HG02798 (cell line): Measurements from ENCODE around the gene CDK19.
A peak's percentile ranks its signal among the peaks of the same experiment; 100 is the strongest.
"Not testable (repeated sequence)": the region's sequence is repeated elsewhere in the genome, so short reads cannot be mapped to it uniquely, and the experiment has no call there.

Experiments used
- ATAC-seq: cut with Tn5 transposase; IDR thresholded peaks from one replicate; pipeline ENCODE4 v1.9.1; 2021; ENCODE audit warnings: mild to moderate bottlenecking; ENCODE audit not compliant: unreplicated experiment, poor library complexity

Gene CDK19

DNA sequence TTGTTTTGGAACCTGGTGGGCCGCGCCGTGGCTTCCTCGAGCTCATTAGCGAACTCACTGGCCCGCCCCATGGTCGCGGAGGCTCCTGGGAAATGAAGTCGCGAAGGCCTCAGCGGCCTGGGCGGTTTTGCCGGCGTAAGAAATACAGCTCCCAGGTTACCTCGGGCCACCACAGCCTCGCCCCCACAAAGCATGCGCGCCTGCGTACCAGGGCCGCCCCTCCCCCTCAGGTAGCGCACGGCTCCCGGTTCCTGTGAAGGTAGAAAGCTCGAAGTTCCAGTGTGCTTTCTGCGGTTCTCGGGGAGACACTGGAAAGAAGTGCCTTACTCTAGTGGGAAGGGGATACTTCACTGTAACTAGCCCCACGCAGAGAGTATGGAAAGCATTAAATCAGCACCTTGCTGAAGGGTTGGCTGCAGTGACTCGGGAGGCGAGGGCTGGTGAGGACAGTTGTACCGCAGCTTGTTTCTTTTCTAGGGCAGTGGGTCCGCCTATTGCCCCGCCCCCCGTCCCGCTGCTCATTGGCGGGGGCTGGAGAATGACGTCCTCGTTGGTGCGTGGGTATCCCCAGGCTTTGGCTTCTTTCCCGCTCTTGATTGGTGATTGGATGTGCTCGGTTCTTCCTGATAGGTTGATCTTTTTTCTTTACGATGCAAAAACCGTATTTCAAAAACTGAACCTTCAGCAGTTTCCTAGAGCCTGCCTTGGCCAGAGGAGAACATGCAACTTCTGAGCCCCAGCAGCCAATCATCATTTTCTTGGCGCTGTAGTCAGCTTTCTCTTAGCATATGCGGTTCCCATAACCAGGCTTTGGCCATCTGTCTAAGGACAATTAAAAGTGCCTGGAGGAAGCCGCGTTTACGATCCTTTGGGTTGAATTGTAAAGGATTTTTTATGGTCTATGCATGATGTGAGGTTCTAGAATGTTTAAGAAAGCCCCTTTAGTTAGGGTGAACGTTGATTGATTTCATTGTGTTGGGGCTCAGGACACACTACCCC lies at the start of gene CDK19:
TSS of gene CDK19 (minus strand) at position 59 of the 999 bp plus-strand sequence. CDS start 333 bp downstream, outside the sequence.
- peak; percentile 81 for ATAC-seq

DNA sequence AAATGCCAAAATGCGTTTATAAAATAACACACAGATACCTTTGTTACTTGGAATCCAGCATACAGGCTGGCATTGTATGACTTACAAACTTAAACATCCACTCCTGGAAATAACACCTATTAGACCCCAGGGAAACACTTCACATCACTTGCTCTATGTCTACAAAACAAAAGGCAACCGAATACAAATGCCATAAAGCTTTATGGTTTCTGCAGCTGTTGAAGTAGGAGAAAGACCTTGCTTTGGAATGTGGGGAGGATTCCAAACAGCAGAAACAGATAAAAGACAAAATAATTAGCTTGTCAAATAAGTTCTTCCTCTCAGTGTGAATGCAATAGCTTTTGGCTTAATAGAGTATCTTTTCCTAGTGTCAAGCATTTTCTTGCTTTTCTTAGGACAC lies 49.6 kb upstream of the CDK19 start:
- no peak for ATAC-seq

DNA sequence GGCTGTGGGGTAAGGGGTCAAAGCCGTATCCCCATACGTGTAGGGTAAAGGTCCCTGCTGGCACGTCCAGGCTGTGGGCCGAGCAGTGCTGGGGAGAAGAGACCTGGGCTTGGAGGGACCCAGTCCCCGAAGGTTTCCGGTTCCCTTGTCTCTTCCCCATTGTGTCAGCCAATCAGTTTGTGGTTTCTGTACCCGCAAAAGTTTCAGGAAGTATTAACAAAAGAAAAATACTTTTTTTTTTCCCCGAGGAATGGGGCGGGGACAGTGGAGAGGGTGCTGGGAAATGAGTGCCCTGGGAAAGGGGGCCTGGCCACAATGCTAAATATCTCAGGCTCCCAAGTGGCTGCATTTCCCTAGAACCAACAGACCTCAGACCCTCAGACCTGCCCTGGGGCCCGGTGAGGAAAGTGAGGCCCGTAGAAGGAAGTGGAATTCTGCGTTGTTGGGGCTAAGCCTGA lies 44.1 kb upstream of the CDK19 start:
- no peak for ATAC-seq

DNA sequence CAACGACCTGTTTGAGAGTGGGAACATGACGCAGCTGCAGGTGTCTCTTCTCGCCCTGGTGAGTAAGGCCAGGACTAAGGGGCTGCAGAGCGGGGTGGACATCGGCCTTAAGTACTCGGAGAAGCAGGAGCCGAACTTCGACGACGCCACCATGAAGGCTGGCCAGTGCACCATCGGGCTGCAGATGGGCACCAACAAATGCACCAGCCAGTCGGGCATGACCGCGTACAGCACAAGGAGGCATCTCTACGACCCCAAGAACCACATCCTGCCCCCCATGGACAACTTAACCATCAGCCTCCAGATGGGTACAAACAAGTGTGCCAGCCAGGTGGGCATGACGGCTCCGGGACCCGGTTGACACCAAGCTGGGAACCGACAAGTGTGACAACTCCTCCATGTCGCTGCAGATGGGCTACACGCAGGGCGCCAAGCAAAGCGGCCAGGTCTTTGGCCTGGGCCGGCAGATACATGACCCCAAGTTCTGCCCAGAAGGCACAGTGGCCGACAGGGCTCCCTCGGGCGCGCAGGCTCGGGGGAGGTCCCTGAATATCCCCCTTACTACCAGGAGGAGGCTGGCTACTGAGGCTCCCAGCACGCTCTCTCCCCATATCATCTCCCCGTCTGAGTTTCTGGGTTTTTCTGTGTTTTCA lies 43.4 kb upstream of the CDK19 start:
- ATAC-seq: no peak

DNA sequence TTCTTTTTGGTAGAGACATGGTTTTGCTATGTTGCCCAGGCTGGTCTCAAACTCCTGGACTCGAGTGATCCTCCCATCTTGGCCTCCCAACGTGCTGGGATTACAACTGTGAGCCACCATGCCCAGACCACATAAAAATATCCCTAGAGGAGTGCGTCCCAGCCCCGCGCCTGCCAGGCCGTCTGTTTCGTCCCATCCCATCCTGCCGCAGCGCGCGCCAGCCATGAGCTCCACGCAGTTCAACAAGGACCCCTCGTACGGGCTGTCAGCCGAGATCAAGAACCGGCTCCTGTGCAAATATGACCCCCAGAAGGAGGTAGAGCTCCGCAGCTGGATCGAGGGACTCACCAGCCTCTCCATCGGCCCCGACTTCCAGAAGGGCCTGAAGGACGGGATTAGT lies 42.7 kb upstream of the CDK19 start:
- ATAC-seq: no peak

DNA sequence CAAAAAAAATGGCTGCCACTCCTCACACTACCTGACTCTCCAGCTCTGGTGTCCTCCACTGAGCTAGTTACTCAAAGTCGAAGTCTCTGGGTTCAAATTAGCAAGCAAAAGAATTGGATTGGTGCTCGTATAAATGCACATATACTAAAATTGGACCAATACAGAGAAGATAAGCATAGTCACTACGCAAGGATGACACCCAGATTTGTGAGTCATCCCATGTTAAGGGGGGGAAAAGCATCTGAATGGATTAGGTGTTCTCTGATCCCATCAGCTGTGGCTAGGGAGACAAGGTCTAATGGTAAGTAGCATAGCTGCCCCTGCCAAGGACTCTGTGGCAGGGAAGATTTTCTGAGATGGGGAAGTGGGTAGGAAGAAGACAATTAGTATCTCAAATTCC lies 41.0 kb upstream of the CDK19 start:
- ATAC-seq: no peak

DNA sequence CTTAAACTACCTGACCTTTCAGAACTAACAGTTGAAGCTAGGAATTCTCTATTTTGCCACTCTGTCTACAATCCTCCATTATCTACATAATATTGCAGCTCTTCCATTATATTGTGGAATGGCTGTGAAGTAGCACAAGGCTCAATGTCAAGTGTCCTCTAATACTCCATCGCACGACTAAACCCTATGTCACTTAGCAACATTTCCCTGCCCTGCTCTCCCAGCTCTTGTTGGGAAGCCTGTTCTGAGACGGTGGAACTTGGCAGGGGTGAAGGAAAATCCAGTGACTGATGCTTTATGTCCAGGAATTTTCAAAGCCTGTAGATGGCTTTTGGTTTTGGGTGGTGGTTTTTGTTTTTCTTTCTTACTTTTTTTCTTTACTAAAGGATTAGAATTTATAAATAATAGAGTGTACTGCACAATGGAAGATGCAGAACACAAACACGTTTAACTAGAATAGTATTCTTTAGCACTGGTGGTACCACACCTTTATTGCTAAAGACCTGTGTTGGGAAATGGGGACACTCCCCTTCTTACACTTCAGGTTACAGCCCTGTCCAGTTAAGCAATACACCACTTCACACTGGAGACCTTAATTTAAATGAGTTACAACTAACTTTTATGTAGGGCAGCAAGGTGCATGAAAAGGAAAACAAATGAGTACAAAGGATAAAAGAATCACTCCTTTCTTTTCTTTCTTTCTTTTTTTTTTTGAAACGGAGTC lies 38.6 kb upstream of the CDK19 start:
- no peak for ATAC-seq

DNA sequence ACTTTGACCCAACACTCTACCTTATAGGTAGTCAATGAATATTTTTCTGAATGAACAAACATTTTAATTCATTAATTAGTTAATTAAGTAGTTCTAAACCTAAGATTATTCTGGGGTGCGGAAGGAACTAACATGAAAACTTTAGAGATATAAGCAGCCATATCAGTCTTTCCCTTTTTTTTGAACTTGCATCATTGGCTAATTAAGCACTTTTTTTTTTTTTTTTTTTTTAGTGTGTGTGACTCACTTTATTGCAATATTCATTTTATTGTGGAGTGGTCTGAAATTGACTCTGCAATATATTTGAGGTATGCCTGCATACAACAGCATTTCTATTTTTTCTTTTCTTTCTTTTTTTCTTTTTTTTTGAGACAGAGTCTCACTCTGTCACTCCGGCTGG lies 37.5 kb upstream of the CDK19 start:
- no peak for ATAC-seq

DNA sequence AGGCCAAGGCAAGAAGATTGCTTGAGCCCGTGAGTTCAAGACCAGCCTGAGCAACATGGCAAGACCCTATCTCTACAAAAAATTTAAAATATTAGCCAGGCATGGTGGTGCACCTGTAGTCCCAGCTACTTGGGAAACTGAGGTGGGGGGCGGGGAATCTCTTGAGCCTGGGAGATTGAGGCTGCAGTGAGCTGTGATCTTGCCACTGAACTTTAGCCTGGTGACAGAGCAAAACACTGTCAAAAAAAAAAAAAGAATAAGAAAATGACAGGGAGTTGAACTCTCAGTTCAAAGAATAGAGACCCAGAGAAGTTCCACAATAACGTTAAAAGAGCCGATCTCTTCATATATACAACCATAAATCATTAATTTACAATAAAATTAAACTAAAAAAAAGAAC lies 34.5 kb upstream of the CDK19 start:
- no peak for ATAC-seq

DNA sequence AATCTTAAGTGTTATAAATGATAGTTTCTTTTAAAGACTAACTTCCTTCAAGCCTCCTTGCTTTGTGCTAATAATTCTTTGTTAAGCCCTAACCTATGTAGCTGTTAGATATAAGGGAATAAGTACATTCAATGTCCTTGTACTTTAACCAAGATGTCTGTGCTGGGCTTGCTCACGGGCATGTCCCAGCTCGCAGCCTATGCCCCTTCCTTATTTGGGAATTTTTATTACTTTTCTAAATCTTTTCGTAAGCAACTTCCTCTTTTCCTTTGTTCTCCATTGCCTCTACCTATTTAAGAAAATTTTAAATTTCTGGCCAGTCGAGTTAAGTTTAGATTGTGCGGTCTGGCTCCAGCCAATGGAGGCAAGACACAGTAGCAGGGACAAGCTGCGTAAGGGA lies 26.0 kb upstream of the CDK19 start:
- ATAC-seq: no peak

DNA sequence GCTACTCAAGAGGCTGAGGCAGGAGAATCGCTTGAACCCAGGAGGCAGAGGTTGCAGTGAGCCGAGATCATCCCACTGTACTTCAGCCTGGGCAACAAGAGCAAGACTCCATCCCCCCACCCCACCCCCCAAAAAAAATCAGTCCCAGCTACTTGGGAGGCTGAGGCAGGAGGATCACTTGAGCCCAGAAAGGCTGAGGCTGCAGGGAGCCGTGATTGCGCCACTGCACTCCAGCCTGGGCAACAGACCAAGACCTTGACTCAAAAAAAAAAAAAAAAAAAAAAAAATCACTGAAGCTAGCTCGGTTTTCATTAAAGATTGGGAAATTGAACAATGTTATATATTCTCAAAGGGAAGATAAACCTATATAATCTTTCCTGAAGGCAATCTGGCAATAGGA lies 20.5 kb upstream of the CDK19 start:
- not testable (repeated sequence) for ATAC-seq

DNA sequence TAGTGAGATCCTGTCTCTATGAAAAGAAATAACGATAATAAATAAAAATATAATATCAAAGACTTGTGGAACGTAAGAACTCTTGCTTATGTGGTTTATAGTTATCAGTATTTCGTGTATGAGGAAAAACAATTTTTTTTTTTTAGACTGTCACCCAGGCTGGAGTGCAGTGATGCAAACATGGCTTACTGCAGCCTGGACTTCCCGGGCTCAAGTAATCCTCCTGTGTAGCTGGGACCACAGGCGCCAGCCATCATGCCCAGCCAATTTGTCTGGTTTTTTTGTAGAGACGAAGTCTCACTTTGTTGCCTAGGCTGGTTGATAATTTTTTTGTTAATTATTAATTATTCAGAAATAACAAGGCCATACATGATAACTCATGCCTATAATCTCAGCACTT lies 18.6 kb upstream of the CDK19 start:
- ATAC-seq: no peak

DNA sequence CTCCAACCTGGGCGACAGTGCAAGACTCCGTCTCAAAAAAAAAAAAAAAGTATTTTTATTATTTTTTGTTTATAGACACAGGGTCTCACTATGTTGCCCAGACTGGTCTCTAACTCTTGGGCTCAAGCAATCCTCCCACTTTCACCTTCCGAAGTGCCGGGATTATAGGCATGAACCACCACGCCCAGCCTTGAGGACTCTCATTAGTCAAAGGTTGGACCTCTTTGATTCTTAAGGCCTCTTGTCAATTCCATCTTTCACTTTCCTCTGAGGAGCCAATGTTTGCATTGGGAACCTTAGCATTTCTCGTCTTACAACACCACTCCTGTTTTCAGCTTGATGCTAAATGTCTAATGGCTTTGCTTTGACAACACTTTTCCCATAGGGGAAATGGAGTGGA lies 16.1 kb upstream of the CDK19 start:
- no peak for ATAC-seq

DNA sequence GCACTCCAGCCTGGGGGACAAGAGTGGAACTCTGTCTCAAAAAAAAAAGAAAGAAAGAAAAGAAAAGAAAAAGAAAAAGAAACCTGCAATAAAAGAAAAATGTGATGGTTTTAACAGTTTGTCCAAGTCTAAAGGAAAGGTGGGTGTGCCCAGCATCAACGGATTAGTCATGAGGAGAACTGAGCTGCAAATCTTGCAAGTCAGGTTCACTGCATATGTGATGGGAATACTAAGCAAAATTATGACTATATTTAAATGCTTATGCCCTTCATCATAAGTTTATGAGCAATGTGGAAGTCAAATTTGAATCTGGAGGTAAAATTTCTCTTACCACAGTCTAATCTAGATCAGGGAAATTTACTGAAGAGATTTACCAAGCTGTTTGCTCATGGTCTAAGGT lies 13.1 kb upstream of the CDK19 start:
- no peak for ATAC-seq

DNA sequence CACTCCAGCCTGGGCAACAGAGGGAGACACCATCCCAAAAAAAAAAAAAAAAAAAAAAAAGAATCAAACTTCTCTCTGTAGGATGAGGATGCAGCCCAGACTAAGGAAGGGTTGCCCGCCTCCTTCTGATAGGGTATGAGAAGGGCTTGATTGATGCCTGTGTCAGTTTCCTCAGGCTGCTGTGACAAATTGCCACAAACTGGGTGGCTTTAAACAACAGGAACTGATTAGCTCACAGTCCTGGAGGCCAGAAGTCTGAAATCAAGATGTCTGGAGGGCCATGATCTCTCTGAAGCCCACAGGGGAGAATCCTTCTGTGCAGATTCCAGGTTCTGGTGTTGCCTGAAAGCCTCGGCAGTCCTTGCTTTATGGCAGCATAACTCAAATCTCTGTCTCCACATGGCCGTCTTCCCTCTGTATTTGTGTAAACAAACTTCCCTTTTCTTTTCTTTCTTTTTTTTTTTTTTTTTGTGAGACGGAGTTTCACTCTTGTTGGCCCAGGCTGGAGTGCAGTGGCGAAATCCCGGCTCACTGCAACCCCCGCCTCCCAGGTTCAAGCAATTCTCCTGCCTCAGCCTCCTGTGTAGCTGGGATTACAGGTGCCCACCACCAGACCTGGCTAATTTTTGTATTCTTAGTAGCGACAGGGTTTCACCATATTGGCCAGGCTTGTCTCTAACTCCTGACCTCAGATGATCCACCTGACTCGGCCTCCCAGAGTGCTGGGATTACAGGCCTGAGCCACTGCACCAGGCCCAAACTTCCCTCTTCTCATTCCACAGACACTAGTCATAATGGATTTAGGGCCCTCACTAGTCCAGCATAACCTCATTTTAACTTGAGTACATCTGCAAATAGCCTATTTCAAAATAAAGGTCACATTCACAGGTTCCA lies 11.2 kb upstream of the CDK19 start:
- ATAC-seq: no peak

DNA sequence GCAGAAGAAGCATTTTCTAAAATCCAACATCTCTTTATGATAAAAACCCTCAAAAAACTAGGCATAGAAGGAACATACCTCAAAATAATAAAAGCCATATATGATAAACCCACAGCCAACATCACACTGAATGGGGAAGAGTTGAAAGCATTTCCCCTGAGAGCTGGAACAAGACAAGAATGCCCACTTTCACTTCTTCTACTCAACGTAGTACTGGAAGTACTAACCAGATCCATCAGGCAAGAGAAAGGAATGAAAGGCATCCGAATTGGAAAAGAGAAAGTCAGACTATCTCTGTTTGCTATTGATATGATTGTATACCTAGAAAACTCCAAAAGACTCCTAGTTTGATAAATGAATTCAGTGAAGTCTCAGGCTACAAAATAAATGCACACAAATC lies 7.9 kb upstream of the CDK19 start:
- no peak for ATAC-seq

DNA sequence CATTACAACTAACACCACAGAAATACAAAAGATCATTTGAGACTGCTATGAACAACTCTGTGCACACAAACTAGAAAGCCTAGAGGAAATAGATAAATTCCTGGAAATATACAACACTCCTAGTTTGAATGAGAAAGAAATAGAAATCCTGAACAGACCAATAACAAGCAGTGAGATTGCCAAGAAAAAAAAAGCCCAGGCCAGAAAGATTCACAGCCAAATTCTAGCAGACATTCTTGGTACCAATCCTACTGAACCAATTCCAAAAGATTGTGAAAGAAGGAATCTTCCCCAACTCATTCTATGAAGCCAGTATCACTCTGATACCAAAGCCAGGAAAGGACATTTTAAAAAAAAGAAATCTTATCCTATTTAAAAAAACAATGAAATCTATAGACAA lies 7.0 kb upstream of the CDK19 start:
- ATAC-seq: no peak

DNA sequence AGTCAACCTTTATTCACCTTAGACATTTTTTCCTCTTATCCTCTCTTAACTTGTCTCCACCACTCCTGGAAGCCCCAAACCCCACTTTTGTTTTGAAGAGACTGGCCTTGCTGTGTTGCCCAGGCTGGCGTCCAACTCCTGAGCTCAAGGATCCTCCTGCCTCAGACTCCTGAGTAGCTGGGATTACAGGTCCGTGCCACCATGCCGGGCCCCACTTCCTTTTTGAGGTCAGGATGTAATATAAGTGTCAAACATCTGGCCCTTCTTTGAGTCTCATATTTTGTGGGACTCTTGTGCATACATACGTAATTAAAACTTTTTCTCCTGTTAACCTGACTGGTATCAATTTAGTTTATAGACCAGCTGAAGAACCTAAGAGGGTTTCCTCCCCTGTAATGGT lies 1.4 kb upstream of the CDK19 start:
- no peak for ATAC-seq

DNA sequence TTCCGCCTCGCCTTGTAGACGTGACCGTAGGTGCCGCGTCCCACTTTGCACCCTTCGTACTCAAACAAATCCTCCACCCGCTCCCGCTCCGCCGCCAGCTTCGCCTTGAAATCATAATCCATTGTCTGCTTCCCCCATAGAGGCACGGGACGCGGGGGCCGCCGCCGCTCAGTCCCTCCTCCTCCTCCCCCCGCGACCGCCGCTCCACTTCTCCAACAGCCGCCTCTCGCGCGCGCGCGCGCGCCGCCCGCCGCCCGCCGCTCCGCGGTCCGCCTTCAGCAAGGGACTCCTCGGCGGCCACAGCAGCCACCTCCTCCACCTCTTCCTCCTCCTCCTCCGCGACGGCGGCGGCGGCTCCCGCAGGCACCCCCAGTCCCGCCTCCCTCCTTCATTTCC lies 256 bp downstream of the CDK19 start:
- no peak for ATAC-seq
